HG02763 (cell line): ENCODE results near the gene MMD.
"Not testable (repeated sequence)": the region's sequence is repeated elsewhere in the genome, so short reads cannot be mapped to it uniquely, and the experiment has no call there.

ENCODE experiments used
- ATAC-seq: cut with Tn5 transposase; IDR thresholded peaks from one replicate; pipeline ENCODE4 v1.9.1; 2021; ENCODE audit warnings: mild to moderate bottlenecking, moderate library complexity; ENCODE audit not compliant: unreplicated experiment

Gene MMD

DNA sequence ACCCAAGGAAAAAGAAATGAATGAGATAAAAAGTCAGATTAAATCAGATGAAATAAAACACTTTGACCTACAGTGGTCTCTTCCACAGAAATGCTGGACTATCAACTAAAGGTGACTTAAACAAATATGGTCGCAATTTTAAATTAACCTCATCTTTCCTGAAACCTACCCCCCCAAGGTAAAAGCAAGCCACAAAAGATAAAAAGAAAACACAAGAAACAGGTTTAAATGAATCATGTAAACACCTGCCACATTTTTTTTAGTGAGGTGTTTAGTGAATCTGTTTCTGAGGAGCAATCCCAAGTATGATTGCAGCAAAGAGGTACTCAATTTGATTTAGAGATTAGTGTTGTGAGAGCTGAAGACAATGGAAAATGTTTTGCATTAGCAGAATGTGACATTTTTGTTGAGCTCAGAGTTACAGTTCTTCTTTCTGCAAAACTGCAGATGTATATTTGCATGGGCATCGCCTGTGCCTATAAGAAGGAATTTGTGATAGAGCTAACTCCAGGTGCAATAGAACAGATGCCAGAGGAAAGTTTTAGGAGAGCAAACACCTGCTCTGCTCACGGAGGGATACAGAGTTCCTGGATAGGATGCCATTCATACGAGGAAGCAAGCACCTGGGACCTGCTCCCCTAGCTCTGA is 3.4 kb upstream of the MMD start:
- ATAC-seq, result no peak

DNA sequence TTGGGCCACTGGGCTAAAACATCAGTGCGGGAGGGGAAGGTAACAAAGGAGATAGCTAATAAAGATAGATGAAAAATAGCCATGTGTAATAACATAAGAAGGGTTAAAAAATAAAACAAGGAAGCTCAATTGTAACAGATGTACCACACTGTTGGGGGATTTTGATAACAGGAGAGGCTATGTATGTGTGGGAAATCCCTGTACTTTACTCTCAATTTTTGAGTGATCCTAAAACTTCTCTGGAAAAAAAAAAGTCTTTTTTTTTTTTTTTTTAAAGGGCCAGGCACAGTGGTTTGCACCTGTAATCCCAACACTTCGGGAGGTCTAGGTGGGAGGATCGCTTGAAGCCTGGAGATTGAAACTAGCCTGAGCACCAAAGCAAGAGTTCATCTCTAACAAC is 1.9 kb upstream of the MMD start:
- no peak for ATAC-seq

DNA sequence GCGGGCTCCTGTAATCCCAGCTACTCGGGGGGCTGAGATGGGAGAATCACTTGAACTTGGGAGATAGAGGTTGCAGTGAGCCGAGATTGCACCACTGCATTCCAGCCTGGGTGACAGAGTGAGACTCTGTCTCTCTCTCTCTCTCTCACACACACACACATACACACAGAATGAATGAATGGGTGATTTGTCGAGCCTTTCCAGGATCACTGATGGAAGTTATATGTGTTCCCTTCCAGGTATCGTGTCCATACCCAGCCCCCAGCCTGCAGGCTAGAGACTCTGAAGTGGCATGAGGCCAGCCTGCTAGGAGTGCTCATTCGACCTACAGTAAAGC is 1.2 kb upstream of the MMD start:
- ATAC-seq, result not testable (repeated sequence)

DNA sequence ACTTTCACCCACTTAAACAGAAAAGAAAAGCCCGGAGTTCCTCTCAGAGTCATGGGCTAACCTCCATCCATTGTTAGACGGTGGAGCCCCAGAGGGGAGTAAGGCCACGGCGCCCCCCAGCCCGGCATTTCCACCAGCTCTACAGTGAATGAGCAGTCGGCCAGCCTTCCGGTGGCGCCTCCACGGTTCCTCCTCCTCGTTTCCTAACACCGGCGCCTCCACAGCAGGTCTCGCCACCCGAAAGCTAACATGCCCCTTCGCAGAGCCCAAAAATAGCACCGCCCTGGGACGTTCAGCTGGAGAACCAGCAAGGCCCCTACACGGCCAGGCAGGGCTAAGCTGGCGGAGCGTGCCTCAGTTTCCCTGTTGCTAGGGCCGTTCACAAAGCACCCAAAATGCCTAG is 858 bp downstream of the MMD start:
- no peak for ATAC-seq

DNA sequence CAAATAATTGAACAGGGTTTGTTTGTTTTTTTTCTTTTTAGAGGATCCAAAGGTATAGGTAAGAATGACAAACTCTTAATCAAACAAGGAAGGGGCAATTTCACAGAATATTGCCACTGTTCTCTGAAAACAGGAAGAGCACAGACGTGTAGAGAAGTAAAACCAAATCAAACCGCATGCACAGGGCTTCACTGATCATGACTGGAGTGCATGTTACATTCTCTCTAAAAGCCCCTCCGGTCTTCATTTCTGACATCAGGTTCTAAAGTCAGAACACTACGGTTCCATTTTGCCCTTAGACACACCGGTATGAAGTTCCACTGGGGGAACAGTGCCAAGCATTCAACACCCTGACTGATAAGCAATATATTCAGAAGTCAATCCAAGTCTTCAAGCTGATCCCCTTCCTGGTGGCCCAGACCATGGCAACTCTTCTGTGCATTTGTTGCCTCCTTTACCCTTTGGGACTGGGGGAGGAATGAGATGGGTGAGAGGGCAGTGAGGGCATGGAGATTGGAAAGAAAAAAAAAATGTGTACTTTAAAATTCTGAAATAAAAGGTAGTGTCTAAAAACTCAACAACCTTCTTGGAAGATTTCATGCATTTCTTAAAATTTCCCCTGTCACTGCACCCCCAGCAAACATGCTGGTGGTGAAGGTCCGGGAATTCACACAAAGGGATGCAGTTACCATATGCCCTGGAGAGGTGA is 1.4 kb downstream of the MMD start:
- no peak for ATAC-seq

DNA sequence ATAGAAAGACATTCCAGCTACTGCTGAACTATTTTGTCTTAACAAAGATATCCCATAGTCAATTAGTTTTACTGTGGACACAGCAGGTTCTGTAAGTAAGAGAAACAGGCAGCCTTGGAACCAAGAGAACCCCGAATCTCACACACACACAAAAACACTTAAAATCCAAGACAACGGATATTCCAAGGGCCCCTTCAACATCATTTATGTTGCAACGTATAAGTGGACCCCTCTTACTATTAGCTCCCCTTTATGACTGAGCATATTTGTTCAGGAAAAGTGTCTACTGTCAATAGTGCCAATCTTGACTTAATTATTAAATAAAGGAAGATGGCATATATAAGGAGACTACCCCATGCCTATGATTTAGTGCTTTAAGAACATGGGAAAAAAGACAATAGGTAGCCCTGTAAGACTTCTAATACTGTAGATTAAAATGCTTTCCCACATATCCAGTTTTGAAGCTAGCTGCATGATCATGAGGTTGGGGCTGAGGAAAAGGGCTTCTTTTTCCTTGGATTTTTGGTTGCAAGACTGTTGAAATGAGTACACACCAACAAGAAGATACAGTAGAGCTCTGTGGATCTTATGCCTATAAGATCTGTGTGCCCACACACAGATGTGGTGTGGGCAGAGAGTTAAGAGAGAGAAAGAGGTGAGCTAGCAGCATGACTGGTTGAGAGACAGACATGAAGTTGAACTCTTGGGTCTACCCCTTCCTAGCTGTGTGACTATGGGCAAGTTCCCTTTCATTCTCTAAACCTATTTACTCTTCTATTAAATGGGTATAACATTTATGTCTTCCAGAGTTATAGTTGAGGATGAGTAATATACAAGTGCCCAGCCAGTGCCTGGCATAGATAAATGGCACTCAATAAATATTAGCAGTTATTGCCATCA is 3.0 kb downstream of the MMD start:
- no peak for ATAC-seq

DNA sequence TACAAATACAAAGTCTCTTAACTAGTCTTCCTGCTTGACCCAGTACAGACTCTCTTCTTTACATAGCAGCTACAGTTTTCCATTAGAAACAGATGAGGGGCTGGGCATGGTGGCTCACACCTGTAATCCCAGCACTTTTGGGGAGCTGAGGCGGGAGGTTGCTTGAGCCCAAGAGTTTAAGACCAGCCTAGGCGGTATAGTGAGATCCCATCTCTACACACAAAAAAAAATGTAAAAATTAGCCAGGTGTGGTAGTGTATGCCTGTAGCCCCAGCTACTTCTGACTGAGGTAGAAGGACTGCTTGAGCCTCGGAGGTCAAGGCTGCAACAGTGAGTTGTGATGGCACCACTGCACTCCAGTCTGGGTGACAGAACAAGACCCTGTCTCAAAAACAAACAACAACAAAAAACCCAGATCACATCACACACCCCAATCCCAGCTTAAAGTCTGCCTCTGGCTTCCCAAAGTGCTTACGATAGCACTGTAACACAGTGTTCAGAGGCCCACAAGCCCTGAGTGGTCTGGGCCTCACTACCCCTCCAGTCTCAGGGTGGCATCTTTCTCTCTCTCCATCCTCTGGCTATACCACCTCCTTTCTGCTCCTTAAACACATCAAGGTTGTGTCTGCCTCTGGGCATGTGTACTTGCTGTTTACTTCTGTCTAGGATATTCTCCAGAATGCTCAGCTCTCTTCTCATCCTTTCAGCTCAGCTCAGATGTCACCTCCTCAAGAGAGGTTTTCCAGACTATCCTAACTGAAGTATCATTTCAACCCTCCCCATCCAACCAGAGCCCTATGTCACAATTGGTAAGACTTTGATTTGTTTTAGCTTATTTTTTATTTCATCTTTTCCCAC is 4.0 kb downstream of the MMD start:
- no peak for ATAC-seq

DNA sequence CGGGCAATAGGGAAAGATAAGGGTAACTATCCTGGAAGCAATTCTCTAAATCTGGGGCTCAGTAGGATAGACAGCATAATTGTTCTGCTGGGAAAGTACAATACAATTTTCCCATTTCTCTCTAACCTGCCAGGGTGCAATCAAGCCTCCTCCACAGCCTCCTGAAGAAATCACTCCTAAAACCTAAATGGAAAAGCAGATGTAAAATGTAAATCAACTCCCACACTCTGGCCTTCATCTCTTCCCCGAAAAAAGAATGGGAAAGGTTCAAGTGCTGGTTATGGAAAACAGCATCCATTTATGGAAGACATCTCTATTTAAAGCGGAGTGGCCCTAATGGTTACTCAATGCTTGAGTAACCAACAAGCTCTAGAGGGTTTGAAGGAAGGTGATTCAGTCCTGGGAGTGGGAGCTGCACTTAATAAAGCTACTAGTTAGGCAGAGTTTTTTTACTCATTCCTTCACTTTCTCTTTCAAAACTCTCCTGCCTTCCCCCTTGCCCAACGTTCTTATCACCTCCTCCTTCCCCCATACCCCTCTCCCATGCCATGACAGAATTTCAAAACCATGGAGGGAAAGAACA is 5.1 kb downstream of the MMD start:
- ATAC-seq, result no peak

DNA sequence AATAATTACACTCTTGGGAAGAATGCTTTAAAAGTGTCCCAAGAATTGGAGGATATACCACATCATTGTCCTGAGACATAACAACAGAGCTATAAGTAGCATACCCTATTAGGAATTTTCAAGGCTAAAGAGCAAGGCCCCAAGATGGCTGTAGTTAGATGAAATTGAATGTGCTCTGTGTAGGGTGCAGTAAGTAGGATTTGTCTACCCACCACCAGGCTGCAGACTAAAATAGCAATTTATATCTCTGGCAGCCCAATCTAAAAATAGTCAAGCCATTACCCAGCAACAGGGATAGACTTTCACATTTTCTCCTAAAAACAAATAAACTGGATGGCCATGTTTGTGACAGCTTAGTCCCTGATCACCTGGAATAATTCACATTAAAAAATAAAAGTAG is 5.6 kb downstream of the MMD start:
- no peak for ATAC-seq

DNA sequence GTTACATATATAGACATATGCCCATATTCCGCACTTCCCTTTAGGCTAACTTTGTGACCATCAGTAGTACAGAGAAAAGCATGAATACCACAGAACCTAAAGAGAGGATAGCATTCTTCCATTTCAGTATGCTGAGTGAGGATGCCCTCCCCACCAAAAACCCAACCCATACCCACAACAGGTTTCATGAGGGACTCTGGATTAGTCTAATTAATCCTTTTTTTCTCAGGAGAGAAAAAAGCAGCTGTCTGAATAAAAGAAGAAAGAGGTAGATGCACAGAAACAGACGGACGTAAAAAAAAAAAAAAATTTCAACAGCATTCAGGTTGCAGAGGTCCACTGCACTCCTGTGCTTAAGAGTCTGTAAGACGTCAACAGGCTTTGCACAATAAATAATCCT is 6.7 kb downstream of the MMD start:
- ATAC-seq, result no peak

DNA sequence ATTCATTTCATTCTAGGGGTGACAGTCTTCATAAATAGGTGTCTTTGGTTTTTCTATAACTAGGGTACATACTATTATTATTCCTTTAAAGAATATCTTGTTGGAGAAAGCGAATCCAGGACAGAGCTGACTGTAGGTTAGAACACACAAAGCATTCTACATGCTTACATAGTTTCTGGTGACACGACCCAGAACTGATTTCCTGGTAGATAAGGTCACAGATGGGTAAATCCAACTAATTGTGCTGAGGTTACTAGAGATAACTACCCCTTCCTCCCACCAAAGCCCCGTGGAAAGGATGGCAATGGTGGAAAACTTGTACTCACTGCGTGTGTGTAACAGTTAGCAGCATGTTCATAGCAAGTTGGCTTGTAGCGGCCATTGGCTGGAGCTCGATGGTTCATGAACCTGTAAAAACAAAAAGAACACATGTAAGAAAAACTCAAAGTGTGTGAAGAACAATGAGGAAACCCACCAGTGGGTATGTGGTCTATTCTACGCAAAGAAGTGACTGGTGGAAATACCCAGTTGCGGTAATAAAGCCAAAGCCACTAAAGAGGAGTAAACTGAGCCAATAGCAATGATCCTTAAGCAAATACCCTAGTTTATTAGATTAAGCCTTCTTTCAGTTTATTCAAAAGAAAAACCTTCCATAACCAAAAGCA is 7.7 kb downstream of the MMD start:
- no peak for ATAC-seq

DNA sequence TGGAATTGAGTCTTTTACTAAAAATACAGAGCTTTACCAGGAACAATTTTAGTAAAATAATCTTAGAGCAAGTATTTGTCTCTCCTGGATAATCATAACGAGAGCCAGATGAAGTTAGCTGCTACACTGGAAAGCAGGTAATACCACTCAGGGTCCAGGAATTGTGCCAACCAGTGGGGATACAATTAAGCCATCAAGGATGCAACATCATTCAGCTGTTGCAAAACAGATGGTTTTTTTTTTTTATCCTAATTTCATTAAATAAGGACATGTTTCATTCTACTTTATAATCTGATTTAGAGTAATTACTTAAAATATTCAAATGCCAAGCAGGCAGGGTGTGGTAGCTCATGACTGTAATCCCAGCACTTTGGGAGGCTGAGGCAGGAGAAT is 10.2 kb downstream of the MMD start:
- no peak for ATAC-seq

DNA sequence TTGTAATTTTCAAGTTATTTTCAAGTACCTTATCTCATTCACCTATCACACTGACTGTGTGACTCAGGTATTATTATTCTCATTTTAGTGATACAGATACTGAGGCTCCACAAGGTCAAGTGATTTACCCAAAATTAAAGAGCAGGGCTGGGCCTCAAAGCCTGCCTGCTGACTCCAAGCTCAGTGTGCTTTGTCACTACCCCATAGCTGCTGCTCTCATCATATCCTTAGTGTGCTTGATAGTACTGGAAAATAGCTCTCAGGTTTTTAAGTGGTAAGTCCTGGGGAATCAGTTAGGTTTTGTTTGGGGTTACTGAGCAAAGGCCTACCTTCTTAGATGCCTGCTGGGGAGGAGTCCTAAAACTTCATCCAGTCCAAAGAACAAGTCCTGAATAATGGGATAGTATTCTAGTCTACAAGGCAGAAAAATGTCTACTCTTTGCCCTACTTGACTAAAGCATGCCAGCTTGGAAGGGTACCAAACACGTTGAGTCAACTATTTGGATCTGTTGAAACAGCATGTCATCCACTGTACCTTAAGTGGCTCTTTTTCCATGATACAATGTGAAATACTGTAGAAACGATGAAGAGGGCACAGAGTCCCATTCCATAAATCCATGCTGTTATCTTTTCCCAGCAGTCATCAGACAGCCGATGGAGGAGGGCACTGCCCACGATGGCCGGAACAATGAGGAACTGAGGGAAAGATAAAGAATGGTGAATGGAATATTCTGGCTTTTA is 10.7 kb downstream of the MMD start:
- no peak for ATAC-seq

DNA sequence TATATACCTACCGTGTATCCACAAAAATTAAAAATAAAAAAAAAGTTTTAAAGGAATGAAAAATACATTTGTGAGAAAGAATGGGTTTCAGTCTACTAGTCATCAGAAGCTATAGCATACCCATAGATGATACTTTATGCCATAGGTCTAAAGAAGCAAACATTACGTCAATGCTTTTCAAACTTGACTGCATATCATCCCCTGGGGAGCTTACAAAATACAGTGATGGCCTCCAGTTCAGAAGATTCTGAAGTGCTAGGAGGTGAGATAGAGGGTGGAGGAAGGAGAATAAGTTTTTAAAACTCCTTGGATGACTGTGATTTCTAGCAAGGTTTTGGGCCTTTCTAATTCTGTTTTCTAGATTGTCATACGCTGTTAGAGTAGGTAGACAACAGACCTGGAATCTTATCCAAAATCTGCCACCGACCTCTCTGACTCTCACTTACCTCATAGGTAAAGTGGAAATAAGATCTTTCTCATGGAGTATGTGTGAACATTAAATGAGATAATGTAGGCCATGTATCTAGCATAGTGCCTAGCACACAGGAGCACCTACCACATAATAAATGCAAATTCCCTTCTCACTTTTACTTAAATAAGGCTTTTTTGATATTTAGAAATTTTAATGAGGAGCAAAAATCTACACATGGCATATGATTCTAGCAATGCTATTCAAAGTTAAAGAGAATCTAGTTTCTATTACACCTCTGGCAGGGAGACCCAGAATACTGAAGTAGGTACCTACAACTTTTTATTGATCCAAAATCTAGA is 12.4 kb downstream of the MMD start:
- ATAC-seq, result no peak

DNA sequence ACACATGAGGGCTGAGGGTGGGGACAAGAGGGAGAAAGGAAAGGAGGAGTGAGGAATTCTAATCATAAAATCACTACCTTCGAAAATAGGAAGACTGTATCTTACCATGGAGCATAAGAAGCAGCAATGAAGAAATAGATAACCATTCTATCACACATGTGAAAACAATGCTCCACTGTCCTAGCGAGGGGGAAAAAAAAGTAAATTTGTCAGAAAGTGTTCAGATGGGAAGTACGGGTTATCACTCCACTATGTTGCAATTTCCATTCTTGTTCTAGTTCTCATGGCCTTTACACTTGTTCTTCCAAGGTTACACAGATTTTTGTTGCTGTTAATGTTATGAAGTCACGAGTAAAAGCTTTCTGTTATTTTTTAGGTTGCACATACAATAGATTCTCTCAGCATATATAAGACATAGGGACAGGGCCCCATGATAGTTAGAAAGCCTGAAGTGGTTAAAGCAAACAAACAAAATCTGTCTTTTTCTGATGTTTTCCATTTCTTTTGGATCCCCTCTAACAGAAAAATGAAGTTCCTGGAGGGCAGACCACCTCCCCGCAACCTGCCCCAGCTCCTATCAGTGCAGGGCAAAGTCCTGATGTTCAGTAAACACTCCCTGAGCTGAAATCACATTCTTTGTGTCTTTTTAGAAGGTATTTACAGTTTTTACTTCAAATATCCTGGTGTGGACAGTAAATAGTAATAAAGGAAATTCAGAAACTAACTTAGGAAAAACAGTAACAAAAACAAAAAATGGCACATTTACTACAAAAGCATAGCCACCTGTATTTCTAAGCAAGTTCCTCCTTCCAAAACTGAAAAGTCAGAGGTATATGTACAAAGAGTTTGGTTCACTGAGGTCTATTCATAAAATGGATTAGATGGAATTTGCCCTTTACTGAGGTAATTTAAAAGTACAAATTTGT is 13.7 kb downstream of the MMD start:
- no peak for ATAC-seq

DNA sequence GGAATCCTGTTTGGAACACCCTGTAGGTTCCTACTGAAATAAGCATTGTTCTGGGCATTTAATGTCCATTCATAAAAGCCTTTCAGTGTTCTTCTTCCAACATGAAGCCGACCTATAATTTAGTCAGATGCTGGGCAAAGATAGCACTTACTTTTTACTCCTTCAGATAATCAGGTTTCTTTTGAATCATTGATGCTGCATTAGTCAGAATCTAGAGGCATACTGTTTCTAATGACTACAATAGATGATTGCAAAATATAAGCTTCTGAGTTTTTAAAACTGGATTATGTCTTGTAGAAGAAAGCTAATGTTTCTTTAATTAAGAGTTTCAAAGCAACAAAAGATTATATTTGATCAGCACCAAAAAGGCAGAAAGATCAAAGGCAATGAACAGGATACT is 16.0 kb downstream of the MMD start:
- ATAC-seq, result no peak

DNA sequence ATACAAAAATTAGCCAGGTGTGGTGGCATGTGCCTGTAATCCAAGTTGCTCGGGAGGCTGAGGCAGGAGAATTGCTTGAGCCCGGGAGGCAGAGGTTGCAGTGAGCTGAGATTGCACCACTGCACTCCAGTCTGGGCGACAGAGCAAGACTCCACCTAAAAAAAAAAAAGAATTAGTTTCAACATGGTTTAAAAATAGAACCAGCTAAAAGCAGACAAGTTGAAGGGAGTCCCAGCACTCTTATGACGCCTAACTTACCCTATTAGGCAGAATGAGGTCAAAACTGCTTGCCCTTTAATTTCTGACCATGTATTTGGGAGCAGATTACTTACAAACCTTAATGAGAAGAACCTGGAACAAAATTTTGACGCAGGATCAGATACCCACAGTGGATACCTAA is 17.4 kb downstream of the MMD start:
- ATAC-seq, result not testable (repeated sequence)

DNA sequence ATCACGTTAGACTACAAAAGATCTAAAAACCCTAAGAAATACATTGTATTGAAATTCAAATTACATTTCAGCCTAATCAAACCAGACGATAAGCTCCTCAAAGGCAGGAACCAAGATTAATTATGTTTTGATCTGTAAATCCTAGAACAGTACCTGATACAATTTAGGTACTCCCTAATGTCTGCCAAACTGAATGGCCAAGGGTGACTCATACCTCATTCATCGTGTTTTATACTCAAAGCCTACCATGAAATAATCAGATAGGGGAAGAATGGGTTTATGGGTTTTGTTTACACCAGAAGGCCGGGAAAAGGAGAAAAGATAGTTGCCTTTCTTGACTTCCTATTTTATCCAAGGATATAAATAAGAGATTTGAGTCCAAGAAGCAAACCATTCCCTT is 19.3 kb downstream of the MMD start:
- ATAC-seq, result no peak
